AG04450 (cell line): ENCODE measurements around the gene TOLLIP. TPM values are rescaled to one million over a fixed set of nuclear protein-coding genes. Genes with fewer than 3 reads are reported as not detected.

Experiments
- CTCF ChIA-PET: fragments of 300-600, 350-600 bp; formaldehyde crosslinking; extraction: SDS; loops from one replicate; lab custom pipeline; 2022; ENCODE audit warnings: antibody characterized with exemption, inconsistent platforms; lab: Charles Lee
- POLR2A ChIA-PET: fragments of 350-600 bp; formaldehyde crosslinking; extraction: SDS; loops from one replicate; lab custom pipeline; 2021; ENCODE audit warnings: antibody characterized with exemption, inconsistent platforms; lab: Yijun Ruan, JAX
- DNase-seq: peaks from one replicate; pipeline ENCODE4 v3.0.0-alpha.2; 2011; ENCODE audit warnings: low read depth, low spot score
- H3K27ac ChIP-seq: one replicate; pipeline ENCODE4 v1.5.1; 2012; ENCODE audit warnings: low read depth, low read length, control low read depth
- H3K27me3 ChIP-seq: one replicate; pipeline ENCODE4 v1.6.0; 2012; ENCODE audit warnings: low read length; ENCODE audit not compliant: control insufficient read depth, insufficient read depth
- H3K4me3 ChIP-seq: 2 replicates; pipeline ENCODE4 v1.5.1; 2011; ENCODE audit warnings: mild to moderate bottlenecking, low read depth, low read length, control low read depth
- H3K9me3 ChIP-seq: 2 replicates; pipeline ENCODE4 v1.5.1; 2012; ENCODE audit warnings: low read length; ENCODE audit not compliant: control insufficient read depth, insufficient read depth
- CTCF ChIP-seq: IDR thresholded peaks from 2 replicates; pipeline ENCODE4 v1.5.1; 2011; ENCODE audit warnings: low read depth, low read length, control low read depth, inconsistent platforms
- polyA plus RNA-seq: library from polyadenylated mRNA; depleted of rRNA; stranded (reverse); fragments of >200 nt; gene quantifications from 2 replicates; pipeline ENCODE4 v1.2.3, GENCODE V29; 2011

The TOLLIP gene
- polyA plus RNA-seq, 1 experiment, result 24.3 TPM

DNA sequence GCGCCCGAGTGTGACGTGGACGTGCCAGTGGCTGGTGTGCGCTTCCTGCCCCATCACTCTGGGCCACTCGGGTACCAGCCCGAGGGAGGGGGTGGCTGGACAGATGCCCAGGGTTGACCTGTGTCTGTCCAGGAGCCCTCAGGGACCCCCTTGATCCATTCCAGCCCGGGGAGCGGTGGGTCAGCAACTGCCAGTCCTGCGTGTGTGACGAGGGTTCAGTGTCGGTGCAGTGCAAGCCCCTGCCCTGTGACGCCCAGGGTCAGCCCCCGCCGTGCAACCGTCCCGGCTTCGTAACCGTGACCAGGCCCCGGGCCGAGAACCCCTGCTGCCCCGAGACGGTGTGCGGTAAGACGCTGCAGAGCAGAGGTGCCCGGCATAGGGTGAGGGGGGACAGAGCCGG is 52.1 kb downstream of the TOLLIP start:
- no peaks in the 10 kb centered on the region for H3K27me3 ChIP-seq
- DNase-seq, result no peak
- ChIA-PET POLR2A (no interaction called here), CTCF (no interaction called here)
- no peak overlapping the region for H3K4me3 ChIP-seq
- no peak for TF ChIP-seq CTCF
- peaks cover 67% of the 10 kb centered on the region for H3K9me3 ChIP-seq
- no peak overlapping the region for H3K27ac ChIP-seq

DNA sequence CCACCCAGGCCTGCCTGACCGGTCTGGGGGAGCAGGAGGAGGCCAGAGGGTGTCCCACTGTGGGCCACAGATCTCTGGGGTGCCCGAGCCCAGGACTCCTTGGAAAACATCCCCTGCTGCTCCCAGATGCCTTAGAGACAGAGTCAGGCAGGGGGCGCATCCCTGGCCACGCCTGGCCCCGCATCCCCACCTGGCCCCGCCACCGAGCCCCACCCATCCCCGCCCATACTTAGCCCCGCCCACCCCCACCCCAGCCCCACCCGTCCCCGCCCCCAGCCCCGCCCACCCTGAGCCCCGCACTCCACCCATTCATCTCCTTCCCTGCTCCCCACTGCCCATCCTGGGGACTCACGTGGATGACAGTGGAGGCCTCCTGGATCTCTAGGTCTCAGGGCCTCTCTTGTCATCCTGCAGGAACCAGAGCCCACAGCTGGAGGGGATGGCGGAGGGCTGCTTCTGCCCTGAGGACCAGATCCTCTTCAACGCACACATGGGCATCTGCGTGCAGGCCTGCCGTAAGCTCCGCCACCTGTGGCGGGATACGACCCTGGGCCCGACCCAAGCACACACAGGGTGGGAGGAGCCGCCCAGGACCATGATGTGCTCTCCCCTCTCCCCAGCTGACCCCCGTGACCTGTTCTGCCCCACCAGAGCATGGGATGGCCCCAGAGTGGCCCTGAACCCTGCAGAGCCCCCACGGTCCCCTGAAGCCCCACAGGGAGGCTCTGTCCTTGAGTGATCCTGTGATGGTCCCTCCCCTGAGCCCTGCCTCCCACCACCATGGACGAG is 53.0 kb downstream of the TOLLIP start:
- POLR2A ChIA-PET, result no interaction called here
- no peaks in the 10 kb centered on the region for H3K27me3 ChIP-seq

DNA sequence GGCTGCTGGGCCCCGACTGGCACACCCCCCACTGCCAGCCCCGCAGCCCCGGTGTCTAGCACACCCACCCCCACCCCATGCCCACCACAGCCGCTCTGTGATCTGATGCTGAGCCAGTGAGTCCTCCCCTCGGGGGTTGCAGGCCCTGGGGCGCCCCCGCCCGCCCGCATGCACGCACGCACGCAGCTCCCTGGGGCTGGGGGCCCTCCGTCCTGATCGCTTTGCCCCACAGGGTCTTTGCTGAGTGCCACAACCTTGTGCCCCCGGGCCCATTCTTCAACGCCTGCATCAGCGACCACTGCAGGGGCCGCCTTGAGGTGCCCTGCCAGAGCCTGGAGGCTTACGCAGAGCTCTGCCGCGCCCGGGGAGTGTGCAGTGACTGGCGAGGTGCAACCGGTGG is 54.3 kb downstream of the TOLLIP start:
- no peaks in the 10 kb centered on the region for H3K27me3 ChIP-seq
- no peak overlapping the region for H3K4me3 ChIP-seq
- peaks cover 83% of the 10 kb centered on the region for H3K9me3 ChIP-seq
- no peak for DNase-seq
- no peak overlapping the region for H3K27ac ChIP-seq
- POLR2A ChIA-PET, result no interaction called here
- CTCF ChIA-PET, result no interaction called here
- no peak for TF ChIP-seq CTCF

More for the DNA sequence above, 53.0 kb downstream of the TOLLIP start:
- no peak for DNase-seq
- Histone ChIP-seq H3K27ac (no peak overlapping the region), H3K9me3 (peaks cover 76% of the 10 kb centered on the region), H3K4me3 (no peak overlapping the region)
- TF ChIP-seq CTCF, result no peak
- CTCF ChIA-PET, result no interaction called here

DNA sequence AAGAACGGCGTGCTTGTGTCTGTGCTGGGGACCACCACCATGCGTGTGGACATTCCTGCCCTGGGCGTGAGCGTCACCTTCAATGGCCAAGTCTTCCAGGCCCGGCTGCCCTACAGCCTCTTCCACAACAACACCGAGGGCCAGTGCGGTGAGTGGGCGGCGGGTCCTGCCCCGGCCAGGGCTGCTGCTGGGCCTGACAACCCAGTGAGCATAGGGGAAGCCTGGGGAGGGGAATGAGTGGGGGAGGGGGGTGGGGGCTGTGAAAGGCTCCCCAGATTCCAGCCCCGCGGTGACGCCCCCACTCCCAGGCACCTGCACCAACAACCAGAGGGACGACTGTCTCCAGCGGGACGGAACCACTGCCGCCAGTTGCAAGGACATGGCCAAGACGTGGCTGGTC is 54.7 kb downstream of the TOLLIP start:
- ChIA-PET POLR2A (no interaction called here), CTCF (no interaction called here)
- no peak overlapping the region for H3K27ac ChIP-seq
- DNase-seq, result no peak
- H3K9me3 ChIP-seq, result peaks cover 86% of the 10 kb centered on the region
- H3K4me3 ChIP-seq, result no peak overlapping the region
- TF ChIP-seq CTCF, result no peak
- no peaks in the 10 kb centered on the region for H3K27me3 ChIP-seq

- POLR2A ChIA-PET, result no interaction called here
- CTCF ChIA-PET, result no interaction called here
- Histone ChIP-seq H3K4me3 (no peak overlapping the region), H3K9me3 (peaks cover 88% of the 10 kb centered on the region), H3K27me3 (no peaks in the 10 kb centered on the region), H3K27ac (no peak overlapping the region)
- no peak for TF ChIP-seq CTCF
- DNase-seq, result no peak
Measured at GRCh38 chr11:1254086-1254648, 55.3 kb downstream of the TOLLIP start.
